Activated T-cell treated with anti-CD3 and anti-CD28 coated beads for 48 hours (primary cell): ENCODE measurements around the gene PAQR6.
"Not testable (repeated sequence)": the region's sequence is repeated elsewhere in the genome, so short reads cannot be mapped to it uniquely, and the experiment has no call there.

Source experiments
- DNase-seq: peaks from one replicate; pipeline ENCODE4 v3.0.0-alpha.2; 2020; ENCODE audit warnings: low read depth

The PAQR6 gene

GRCh38 chr1:156232201-156232894 is 15.5 kb downstream of the PAQR6 start:
- no peak for DNase-seq

GRCh38 chr1:156230473-156230837 is 17.4 kb downstream of the PAQR6 start:
- no peak for DNase-seq

GRCh38 chr1:156229809-156230472 is 17.9 kb downstream of the PAQR6 start:
- DNase-seq, result no peak

GRCh38 chr1:156228501-156228900 is 19.4 kb downstream of the PAQR6 start:
- DNase-seq, result no peak

- no peak for DNase-seq
Observed at GRCh38 chr1:156226782-156227181, 21.1 kb downstream of the PAQR6 start.

GRCh38 chr1:156226116-156226538 is 21.7 kb downstream of the PAQR6 start:
- DNase-seq, result no peak

- no peak for DNase-seq
Observed at GRCh38 chr1:156225677-156226014, 22.2 kb downstream of the PAQR6 start.

- DNase-seq, result no peak
Observed at GRCh38 chr1:156221986-156222692, 25.7 kb downstream of the PAQR6 start.

GRCh38 chr1:156220226-156220625 is 27.6 kb downstream of the PAQR6 start:
- no peak for DNase-seq

GRCh38 chr1:156217871-156218270 is 30.0 kb downstream of the PAQR6 start:
- DNase-seq, result no peak

GRCh38 chr1:156216361-156217086 is 31.3 kb downstream of the PAQR6 start:
- DNase-seq, result not testable (repeated sequence)

- DNase-seq, result no peak
Observed at GRCh38 chr1:156214024-156214748, 33.7 kb downstream of the PAQR6 start.

- no peak for DNase-seq
Observed at GRCh38 chr1:156213644-156213966, 34.3 kb downstream of the PAQR6 start.

- peak; percentile 94 for DNase-seq
Observed at GRCh38 chr1:156212833-156213643, 34.8 kb downstream of the PAQR6 start, which contains the start of gene PMF1. Gene PMF1 (plus strand): TSS chr1:156213007. CDS start chr1:156213016, 9 bp downstream.

- DNase-seq, result no peak
Observed at GRCh38 chr1:156212130-156212529, 35.7 kb downstream of the PAQR6 start.

GRCh38 chr1:156211243-156211642 is 36.6 kb downstream of the PAQR6 start:
- no peak for DNase-seq

GRCh38 chr1:156204686-156205085 is 43.2 kb downstream of the PAQR6 start:
- DNase-seq, result no peak

- no peak for DNase-seq
Observed at GRCh38 chr1:156203331-156203730, 44.5 kb downstream of the PAQR6 start.

GRCh38 chr1:156200044-156200443 is 47.8 kb downstream of the PAQR6 start:
- no peak for DNase-seq

GRCh38 chr1:156198831-156199349 is 49.0 kb downstream of the PAQR6 start:
- DNase-seq, result no peak

- no peak for DNase-seq
Observed at GRCh38 chr1:156196445-156196844, 51.4 kb downstream of the PAQR6 start.
